Activated CD8-positive, alpha-beta memory T cell treated with anti-CD3 and anti-CD28 coated beads for 1 hour (primary cell): ENCODE results near the gene ATG10.
"Not testable (repeated sequence)": the region's sequence is repeated elsewhere in the genome, so short reads cannot be mapped to it uniquely, and the experiment has no call there.

Source experiments
- DNase-seq, 2 donors: peaks; one replicate each; pipeline ENCODE4 v3.0.0-alpha.2; 2020; ENCODE audit warnings: low read depth in 1 of 2; ENCODE audit errors: extremely low read depth in 1 of 2

Gene ATG10

GRCh38 chr5:81971712-81972491 is at the start of gene ATG10:
TSS of gene ATG10 (plus strand) at chr5:81972023. CDS start at chr5:81987571, 15,548 bp downstream.
- DNase-seq = peak; percentile 55 to 83

GRCh38 chr5:81922854-81923279 is 49.0 kb upstream of the ATG10 start:
- DNase-seq = no peak

GRCh38 chr5:81924442-81924841 is 47.4 kb upstream of the ATG10 start:
- no peak for DNase-seq

GRCh38 chr5:81925009-81925408 is 46.8 kb upstream of the ATG10 start:
- no peak for DNase-seq

GRCh38 chr5:81925981-81926380 is 45.8 kb upstream of the ATG10 start:
- no peak for DNase-seq

GRCh38 chr5:81936066-81936465 is 35.8 kb upstream of the ATG10 start:
- DNase-seq = no peak

GRCh38 chr5:81936750-81937149 is 35.1 kb upstream of the ATG10 start:
- no peak for DNase-seq

GRCh38 chr5:81942746-81943145 is 29.1 kb upstream of the ATG10 start:
- DNase-seq = no peak

- no peak for DNase-seq
Measured at GRCh38 chr5:81948349-81948748, 23.5 kb upstream of the ATG10 start.

GRCh38 chr5:81949462-81949861 is 22.4 kb upstream of the ATG10 start:
- no peak for DNase-seq

- DNase-seq = no peak
Measured at GRCh38 chr5:81950996-81951395, 20.8 kb upstream of the ATG10 start.

GRCh38 chr5:81954796-81955195 is 17.0 kb upstream of the ATG10 start:
- not testable (repeated sequence) for DNase-seq

- DNase-seq = not testable (repeated sequence)
Measured at GRCh38 chr5:81958129-81958528, 13.7 kb upstream of the ATG10 start.

- DNase-seq = no peak
Measured at GRCh38 chr5:81961651-81962440, 10.0 kb upstream of the ATG10 start.

- DNase-seq = no peak
Measured at GRCh38 chr5:81963544-81963943, 8.3 kb upstream of the ATG10 start.

- no peak for DNase-seq
Measured at GRCh38 chr5:81965524-81965923, 6.3 kb upstream of the ATG10 start.

- no peak for DNase-seq
Measured at GRCh38 chr5:81969226-81969625, 2.6 kb upstream of the ATG10 start.

- DNase-seq = no peak
Measured at GRCh38 chr5:81969912-81970311, 1.9 kb upstream of the ATG10 start.

GRCh38 chr5:81971111-81971711 is 612 bp upstream of the ATG10 start:
- DNase-seq = no peak

- DNase-seq = no peak
Measured at GRCh38 chr5:81972492-81972783, 615 bp downstream of the ATG10 start.

GRCh38 chr5:81980160-81980559 is 8.3 kb downstream of the ATG10 start:
- no peak for DNase-seq
